HL-60 (cell line): ENCODE measurements around the gene CLCC1.

Source experiments
- DNase-seq, 2 experiments: peaks; one replicate each; pipeline ENCODE4 v3.0.0-alpha.2; 2010 to 2020; ENCODE audit warnings: low read depth in 1 of 2, low spot score in 1 of 2
- H3K27ac ChIP-seq: fragments of 250-450 bp; sonication (Bioruptor Pico); replicated peaks from 2 replicates; pipeline ENCODE4 v1.5.1; 2020; ENCODE audit warnings: mild to moderate bottlenecking, moderate library complexity
- H3K27me3 ChIP-seq: fragments of 250-450 bp; sonication (Bioruptor Pico); 2 replicates; pipeline ENCODE4 v1.5.1; 2021; ENCODE audit warnings: mild to moderate bottlenecking, moderate library complexity; ENCODE audit not compliant: insufficient read depth, poor library complexity, severe bottlenecking
- H3K4me3 ChIP-seq: replicated peaks from 2 replicates; pipeline ENCODE4 v1.5.1; 2011; ENCODE audit warnings: mild to moderate bottlenecking, control low read depth, low read length; ENCODE audit not compliant: insufficient read depth
- GABPA ChIP-seq: IDR thresholded peaks from 2 replicates; pipeline ENCODE4 v1.6.1; 2012; ENCODE audit warnings: low read depth
- POLR2AphosphoS5 ChIP-seq: IDR thresholded peaks from 2 replicates; pipeline ENCODE4 v1.6.1; 2012; ENCODE audit warnings: low read depth
- REST ChIP-seq: IDR thresholded peaks from 2 replicates; pipeline ENCODE4 v1.6.1; 2012; ENCODE audit warnings: low read depth; ENCODE audit not compliant: insufficient replicate concordance
- SPI1 ChIP-seq: IDR thresholded peaks from 2 replicates; pipeline ENCODE4 v1.6.1; 2012; ENCODE audit warnings: low read depth, mild to moderate bottlenecking, borderline replicate concordance
- TF ChIP-seq, protein P1 (sequence below): IDR thresholded peaks from one replicate; pipeline ENCODE4 v1.5.1; 2011; ENCODE audit warnings: low read length, control low read depth, inconsistent platforms; ENCODE audit not compliant: insufficient read depth

CLCC1 gene

GRCh38 chr1:108960719-108961118 is 2.6 kb downstream of the CLCC1 start:
- H3K4me3 ChIP-seq = no peak overlapping the region
- TF ChIP-seq SPI1 (no peak), POLR2AphosphoS5 (no peak), GABPA (no peak), REST (no peak)
- TF ChIP-seq, protein P1, sequence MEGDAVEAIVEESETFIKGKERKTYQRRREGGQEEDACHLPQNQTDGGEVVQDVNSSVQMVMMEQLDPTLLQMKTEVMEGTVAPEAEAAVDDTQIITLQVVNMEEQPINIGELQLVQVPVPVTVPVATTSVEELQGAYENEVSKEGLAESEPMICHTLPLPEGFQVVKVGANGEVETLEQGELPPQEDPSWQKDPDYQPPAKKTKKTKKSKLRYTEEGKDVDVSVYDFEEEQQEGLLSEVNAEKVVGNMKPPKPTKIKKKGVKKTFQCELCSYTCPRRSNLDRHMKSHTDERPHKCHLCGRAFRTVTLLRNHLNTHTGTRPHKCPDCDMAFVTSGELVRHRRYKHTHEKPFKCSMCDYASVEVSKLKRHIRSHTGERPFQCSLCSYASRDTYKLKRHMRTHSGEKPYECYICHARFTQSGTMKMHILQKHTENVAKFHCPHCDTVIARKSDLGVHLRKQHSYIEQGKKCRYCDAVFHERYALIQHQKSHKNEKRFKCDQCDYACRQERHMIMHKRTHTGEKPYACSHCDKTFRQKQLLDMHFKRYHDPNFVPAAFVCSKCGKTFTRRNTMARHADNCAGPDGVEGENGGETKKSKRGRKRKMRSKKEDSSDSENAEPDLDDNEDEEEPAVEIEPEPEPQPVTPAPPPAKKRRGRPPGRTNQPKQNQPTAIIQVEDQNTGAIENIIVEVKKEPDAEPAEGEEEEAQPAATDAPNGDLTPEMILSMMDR = no peak

DNA sequence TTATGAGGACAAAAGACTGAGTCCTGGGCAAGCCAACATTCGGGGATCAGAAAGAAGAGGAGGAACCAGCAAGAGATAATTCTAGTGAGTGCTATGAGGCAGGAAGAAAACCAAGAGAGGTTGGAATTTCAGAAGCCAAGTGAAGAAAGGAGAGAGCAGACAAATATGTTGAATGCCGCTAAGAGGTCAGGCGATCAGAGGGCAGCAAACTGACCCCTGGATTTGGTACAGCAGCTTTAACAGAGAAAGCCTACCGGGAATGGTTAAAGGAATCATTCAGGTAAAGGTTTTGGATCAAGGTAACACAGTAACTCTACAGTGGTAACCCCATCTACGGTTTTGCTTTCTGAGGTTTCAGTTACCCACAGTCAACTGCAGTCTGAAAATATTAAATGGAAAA is 5.4 kb downstream of the CLCC1 start:
- H3K4me3 ChIP-seq = no peak overlapping the region
- TF ChIP-seq REST (no peak), POLR2AphosphoS5 (no peak), SPI1 (no peak), GABPA (no peak)
- TF ChIP-seq, protein P1 = no peak
- H3K27ac ChIP-seq = no peak overlapping the region
- no peaks in the 10 kb centered on the region for H3K27me3 ChIP-seq
- no peak for DNase-seq

More at GRCh38 chr1:108960719-108961118, 2.6 kb downstream of the CLCC1 start:
- Histone ChIP-seq H3K27me3 (no peaks in the 10 kb centered on the region), H3K27ac (no peak overlapping the region)
- no peak for DNase-seq

DNA sequence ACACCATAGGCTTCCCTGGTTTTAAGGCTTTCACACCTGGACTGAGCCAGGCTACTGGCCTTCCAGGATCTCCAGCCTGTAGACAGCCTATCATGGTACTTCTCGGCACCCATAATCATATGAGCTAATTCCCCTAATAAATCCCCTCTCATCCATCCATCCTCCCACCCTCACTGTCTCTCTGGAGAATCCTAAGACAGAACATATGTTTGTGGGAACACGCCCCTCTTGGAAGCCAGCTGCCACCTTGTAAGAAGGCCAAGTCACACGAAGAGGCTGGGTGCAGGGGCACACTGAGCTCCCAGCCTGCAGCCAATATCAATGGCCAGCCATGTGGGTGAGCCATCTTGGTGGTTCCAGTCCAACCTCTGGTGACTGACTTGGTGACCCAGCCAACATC is 7.4 kb downstream of the CLCC1 start:
- no peak for TF ChIP-seq SPI1
- TF ChIP-seq, protein P1 = no peak
- TF ChIP-seq REST = no peak
- no peak for TF ChIP-seq GABPA
- TF ChIP-seq POLR2AphosphoS5 = no peak
- H3K27ac ChIP-seq = no peak overlapping the region
- no peaks in the 10 kb centered on the region for H3K27me3 ChIP-seq
- DNase-seq = no peak
- H3K4me3 ChIP-seq = no peak overlapping the region
